Parathyroid adenoma (tissue), 2 donors: ENCODE data around the gene AFDN.

Experiments
- H2AFZ ChIP-seq: fragments of 300-600 bp; sonication (generic); one replicate; pipeline ENCODE4 v1.7.0; 2017; ENCODE audit warnings: antibody characterized with exemption, mild to moderate bottlenecking
- H3K27ac ChIP-seq: fragments of 300-600 bp; sonication (generic); one replicate; pipeline ENCODE4 v1.7.0; 2017
- H3K27me3 ChIP-seq: fragments of 300-600 bp; sonication (generic); one replicate; pipeline ENCODE4 v1.7.0; 2017; ENCODE audit warnings: low read length; ENCODE audit not compliant: control insufficient read depth, insufficient read depth
- H3K36me3 ChIP-seq: fragments of 300-600 bp; sonication (generic); one replicate; pipeline ENCODE4 v1.7.0; 2017; ENCODE audit warnings: low read length; ENCODE audit not compliant: control insufficient read depth, insufficient read depth
- H3K4me1 ChIP-seq: fragments of 300-600 bp; sonication (generic); one replicate; pipeline ENCODE4 v1.7.0; 2017; ENCODE audit warnings: control low read depth
- H3K4me2 ChIP-seq: fragments of 300-600 bp; sonication (generic); one replicate; pipeline ENCODE4 v1.7.0; 2017; ENCODE audit warnings: low read length
- H3K4me3 ChIP-seq: fragments of 300-600 bp; sonication (generic); one replicate; pipeline ENCODE4 v1.7.0; 2017; ENCODE audit warnings: low read depth, low read length
- H3K79me2 ChIP-seq: fragments of 300-600 bp; sonication (generic); one replicate; pipeline ENCODE4 v1.7.0; 2017; ENCODE audit warnings: control low read depth
- H3K9ac ChIP-seq: fragments of 300-600 bp; sonication (generic); one replicate; pipeline ENCODE4 v1.7.0; 2017; ENCODE audit warnings: mild to moderate bottlenecking
- H3K9me3 ChIP-seq: fragments of 300-600 bp; sonication (generic); one replicate; pipeline ENCODE4 v1.7.0; 2017; ENCODE audit warnings: low read length; ENCODE audit not compliant: control insufficient read depth
- TF ChIP-seq, protein P1 (sequence below): fragments of 300-600 bp; sonication (generic); IDR thresholded peaks from one replicate; pipeline ENCODE4 v1.7.0; 2017; ENCODE audit warnings: antibody characterized with exemption, mild to moderate bottlenecking
- donor health status: primary hyperparathyroidism.

The AFDN gene, protein sequence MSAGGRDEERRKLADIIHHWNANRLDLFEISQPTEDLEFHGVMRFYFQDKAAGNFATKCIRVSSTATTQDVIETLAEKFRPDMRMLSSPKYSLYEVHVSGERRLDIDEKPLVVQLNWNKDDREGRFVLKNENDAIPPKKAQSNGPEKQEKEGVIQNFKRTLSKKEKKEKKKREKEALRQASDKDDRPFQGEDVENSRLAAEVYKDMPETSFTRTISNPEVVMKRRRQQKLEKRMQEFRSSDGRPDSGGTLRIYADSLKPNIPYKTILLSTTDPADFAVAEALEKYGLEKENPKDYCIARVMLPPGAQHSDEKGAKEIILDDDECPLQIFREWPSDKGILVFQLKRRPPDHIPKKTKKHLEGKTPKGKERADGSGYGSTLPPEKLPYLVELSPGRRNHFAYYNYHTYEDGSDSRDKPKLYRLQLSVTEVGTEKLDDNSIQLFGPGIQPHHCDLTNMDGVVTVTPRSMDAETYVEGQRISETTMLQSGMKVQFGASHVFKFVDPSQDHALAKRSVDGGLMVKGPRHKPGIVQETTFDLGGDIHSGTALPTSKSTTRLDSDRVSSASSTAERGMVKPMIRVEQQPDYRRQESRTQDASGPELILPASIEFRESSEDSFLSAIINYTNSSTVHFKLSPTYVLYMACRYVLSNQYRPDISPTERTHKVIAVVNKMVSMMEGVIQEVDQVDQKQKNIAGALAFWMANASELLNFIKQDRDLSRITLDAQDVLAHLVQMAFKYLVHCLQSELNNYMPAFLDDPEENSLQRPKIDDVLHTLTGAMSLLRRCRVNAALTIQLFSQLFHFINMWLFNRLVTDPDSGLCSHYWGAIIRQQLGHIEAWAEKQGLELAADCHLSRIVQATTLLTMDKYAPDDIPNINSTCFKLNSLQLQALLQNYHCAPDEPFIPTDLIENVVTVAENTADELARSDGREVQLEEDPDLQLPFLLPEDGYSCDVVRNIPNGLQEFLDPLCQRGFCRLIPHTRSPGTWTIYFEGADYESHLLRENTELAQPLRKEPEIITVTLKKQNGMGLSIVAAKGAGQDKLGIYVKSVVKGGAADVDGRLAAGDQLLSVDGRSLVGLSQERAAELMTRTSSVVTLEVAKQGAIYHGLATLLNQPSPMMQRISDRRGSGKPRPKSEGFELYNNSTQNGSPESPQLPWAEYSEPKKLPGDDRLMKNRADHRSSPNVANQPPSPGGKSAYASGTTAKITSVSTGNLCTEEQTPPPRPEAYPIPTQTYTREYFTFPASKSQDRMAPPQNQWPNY (N-terminal part only)

DNA sequence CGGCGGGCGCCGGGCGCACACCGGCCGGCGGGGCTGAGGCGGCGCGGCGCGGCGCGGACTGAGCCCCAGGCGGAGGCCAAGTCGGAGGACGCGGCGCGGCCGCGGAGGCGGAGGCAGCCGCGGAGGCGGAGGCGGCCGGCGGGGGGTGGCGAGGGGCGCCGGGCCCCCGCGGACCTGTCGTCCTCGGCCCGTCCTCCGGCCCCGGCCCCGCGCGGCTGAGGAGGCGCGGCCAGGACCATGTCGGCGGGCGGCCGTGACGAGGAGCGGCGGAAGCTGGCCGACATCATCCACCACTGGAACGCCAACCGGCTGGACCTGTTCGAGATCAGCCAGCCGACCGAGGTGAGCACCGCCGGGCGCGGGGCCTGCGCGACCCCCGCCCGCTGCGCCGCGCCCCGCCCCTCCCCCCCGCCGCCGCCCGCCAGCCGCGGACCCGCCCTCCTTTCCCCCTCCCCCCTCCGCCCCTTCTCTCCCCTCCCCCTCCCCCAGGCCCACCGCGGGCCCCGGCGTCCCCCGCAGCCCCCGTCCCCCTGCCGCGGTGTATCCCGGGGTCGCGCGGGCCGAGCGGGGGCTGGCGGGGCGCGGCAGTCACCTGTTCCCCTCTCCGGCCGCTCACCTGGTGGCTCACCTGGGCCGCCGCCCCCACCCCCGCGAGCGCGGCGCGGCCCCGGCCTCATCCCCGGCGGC, at the start of gene AFDN:
AFDN (plus strand) TSS at position 16 of the 687 bp plus-strand sequence; CDS start at position 238, 222 bp downstream.
- H3K4me1 ChIP-seq: peaks cover 3% of the 10 kb centered on the region
- H3K4me3 ChIP-seq: peak within 1 kb of the TSS; percentile 64
- no peak within 1 kb of the TSS for H3K9ac ChIP-seq
- H3K27me3 ChIP-seq: no peaks in the 10 kb centered on the region
- no peaks in the 10 kb centered on the region for H3K36me3 ChIP-seq
- H3K4me2 ChIP-seq: peak within 1 kb of the TSS; percentile 82
- peak within 1 kb of the TSS; percentile 86 for H2AFZ ChIP-seq
- TF ChIP-seq, protein P1, sequence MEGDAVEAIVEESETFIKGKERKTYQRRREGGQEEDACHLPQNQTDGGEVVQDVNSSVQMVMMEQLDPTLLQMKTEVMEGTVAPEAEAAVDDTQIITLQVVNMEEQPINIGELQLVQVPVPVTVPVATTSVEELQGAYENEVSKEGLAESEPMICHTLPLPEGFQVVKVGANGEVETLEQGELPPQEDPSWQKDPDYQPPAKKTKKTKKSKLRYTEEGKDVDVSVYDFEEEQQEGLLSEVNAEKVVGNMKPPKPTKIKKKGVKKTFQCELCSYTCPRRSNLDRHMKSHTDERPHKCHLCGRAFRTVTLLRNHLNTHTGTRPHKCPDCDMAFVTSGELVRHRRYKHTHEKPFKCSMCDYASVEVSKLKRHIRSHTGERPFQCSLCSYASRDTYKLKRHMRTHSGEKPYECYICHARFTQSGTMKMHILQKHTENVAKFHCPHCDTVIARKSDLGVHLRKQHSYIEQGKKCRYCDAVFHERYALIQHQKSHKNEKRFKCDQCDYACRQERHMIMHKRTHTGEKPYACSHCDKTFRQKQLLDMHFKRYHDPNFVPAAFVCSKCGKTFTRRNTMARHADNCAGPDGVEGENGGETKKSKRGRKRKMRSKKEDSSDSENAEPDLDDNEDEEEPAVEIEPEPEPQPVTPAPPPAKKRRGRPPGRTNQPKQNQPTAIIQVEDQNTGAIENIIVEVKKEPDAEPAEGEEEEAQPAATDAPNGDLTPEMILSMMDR: no peak
- no peaks in the 10 kb centered on the region for H3K9me3 ChIP-seq
- peaks cover 19% of the 10 kb centered on the region for H3K79me2 ChIP-seq
- peak within 1 kb of the TSS; percentile 67 for H3K27ac ChIP-seq

DNA sequence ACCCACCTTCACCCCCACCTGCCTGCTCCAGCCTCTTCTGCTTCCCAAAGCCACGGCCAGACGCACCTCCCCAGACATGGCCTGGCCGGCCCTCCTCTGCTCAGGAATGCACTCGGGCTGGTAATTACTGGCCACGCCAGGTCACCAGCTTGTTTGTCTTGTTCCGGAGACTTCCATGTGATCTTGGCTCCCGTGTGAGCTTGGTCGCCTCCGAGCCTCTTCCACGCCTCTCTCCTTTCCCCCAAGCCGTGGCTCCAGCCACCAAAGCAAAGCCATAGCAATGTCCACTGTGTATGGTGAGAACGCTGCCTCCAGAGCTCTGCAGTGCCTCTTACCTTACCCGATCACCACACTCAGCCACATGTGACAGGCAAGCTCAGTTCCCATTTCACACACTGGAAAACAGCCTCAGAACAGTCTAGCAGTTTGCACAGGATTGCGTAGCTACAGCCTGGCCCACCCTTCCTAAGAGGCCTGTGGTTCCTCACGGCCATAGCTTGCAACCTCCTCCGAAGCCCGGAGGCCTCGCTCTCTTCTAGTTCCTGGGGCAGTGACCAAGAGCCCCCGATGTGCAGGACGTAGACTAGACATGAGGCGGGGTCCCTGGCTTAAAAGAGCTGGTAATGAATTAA, 48.1 kb upstream of the AFDN start:
- Histone ChIP-seq H2AFZ (no peak overlapping the region), H3K27ac (no peak overlapping the region), H3K36me3 (no peaks in the 10 kb centered on the region), H3K9me3 (no peaks in the 10 kb centered on the region), H3K27me3 (no peaks in the 10 kb centered on the region), H3K9ac (no peak overlapping the region), H3K4me1 (no peaks in the 10 kb centered on the region), H3K79me2 (no peaks in the 10 kb centered on the region), H3K4me2 (no peak overlapping the region), H3K4me3 (no peak overlapping the region)
- TF ChIP-seq, protein P1: no peak

DNA sequence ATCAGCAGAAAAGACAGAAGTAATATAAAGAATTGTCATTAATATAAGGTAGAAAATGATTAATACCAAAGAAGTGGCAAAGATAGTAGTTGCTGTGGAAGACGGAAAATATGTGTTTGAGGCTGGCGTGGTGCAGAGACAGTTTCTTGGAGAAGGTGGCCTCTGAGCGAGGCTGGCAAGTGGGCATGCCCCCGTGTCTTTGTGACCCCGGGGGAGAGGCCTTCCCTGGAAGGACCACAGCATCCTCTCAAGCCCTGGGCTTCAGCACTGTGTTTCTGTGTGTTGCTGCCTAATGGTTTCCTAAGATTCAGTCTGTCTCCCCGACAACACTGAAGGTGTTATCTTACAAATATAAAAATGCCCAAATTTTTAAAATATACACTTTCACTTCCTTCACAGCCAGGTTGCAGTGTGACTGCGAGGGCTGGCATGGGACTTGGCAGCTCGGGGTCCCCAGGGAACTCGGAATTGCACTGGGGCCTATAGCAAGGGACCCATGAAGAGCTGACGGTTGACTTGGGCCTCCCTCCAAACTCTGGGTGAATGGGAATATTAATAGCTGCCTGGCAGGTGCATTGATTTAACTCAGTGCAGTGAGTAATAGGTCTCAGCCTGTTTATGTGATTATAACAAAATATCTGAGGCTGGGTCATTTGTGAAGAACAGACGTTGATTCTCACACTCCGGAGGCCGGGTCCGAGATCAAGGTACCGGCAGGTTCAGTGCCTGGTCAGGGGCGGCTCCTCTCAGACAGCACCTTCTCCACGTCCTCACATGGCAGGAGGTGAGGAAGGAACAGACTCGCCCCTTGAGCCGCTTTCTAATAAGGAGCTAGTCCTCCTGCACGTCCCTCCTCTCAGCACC, 47.4 kb upstream of the AFDN start:
- Histone ChIP-seq H3K27me3 (no peaks in the 10 kb centered on the region), H2AFZ (no peak overlapping the region), H3K9me3 (no peaks in the 10 kb centered on the region), H3K27ac (no peak overlapping the region), H3K79me2 (no peaks in the 10 kb centered on the region), H3K4me3 (no peak overlapping the region), H3K36me3 (no peaks in the 10 kb centered on the region), H3K4me1 (no peaks in the 10 kb centered on the region), H3K4me2 (no peak overlapping the region), H3K9ac (no peak overlapping the region)
- TF ChIP-seq, protein P1: no peak
